ENCODE data around the gene TAX1BP3.

The TAX1BP3 gene

GRCh38 chr17:3626831-3627768 lies 41.3 kb downstream of the TAX1BP3 start:
- no peak for DNase-seq (ENCODE audit: low spot score)

- no peak for DNase-seq (ENCODE audit: low spot score)
These were observed 45.3 kb downstream of the TAX1BP3 start for GRCh38 chr17:3622977-3623594.

- no peak for DNase-seq (ENCODE audit: low spot score)
These were observed 47.1 kb downstream of the TAX1BP3 start for GRCh38 chr17:3621146-3621720.

GRCh38 chr17:3615160-3615870 lies 53.1 kb downstream of the TAX1BP3 start:
- DNase-seq (ENCODE audit: low spot score), result no peak

GRCh38 chr17:3613124-3613523 lies 55.3 kb downstream of the TAX1BP3 start:
- DNase-seq (ENCODE audit: low spot score), result no peak
